Measurements from ENCODE around the gene MACROH2A2.

GRCh38 chr10:70060389-70060788 is 7.7 kb downstream of the MACROH2A2 start:
- no peak for TF ChIP-seq BRCA1 (IDR thresholded peaks at IDR 0.05; ENCODE audit: low read depth, low read length)
- peak in 2 of 3 experiments; percentile 26 to 34; a peak in 3 of 4 replicates for TF ChIP-seq CTCF (IDR thresholded peaks at IDR 0.05; ENCODE audit: control extremely low read depth in 1 of 3, insufficient read depth in 1 of 3, low read depth in 1 of 3, low read length in 3 of 3)
- no peak for TF ChIP-seq POLR2AphosphoS5 (IDR thresholded peaks at IDR 0.05; ENCODE audit: low read depth, low read length)
- TF ChIP-seq EGR1 (IDR thresholded peaks at IDR 0.05; ENCODE audit: borderline replicate concordance, low read depth, low read length), result no peak
- no peak for TF ChIP-seq EZH2 (IDR thresholded peaks at IDR 0.05; ENCODE audit: low read depth, low read length, severe bottlenecking)
